HepG2 (cell line): ENCODE results near the gene GLRX5. TPM values are rescaled to one million over a fixed set of nuclear protein-coding genes. Genes with fewer than 3 reads are reported as not detected.

ENCODE experiments used
- CC2D1A ChIP-seq: sonication (generic); formaldehyde crosslinking; IDR thresholded peaks from 2 replicates; pipeline ENCODE4 v1.8.1; 2023; ENCODE audit warnings: mild to moderate bottlenecking, missing genetic modification reagents
- CHD2 ChIP-seq: IDR thresholded peaks from 2 replicates; pipeline ENCODE4 v1.6.1; 2011; ENCODE audit warnings: low read depth, low read length, improper control_type of control experiment
- CSRNP1 ChIP-seq: sonication (generic); formaldehyde crosslinking; IDR thresholded peaks from 2 replicates; pipeline ENCODE4 v1.8.1; 2023; ENCODE audit warnings: mild to moderate bottlenecking, missing genetic modification reagents
- DPF2 ChIP-seq: sonication (generic); formaldehyde crosslinking; IDR thresholded peaks from 2 replicates; pipeline ENCODE4 v1.4.0; 2020; ENCODE audit warnings: mild to moderate bottlenecking, low read depth, missing genetic modification reagents, borderline replicate concordance
- FLYWCH1 ChIP-seq: sonication (generic); formaldehyde crosslinking; IDR thresholded peaks from 2 replicates; pipeline ENCODE4 v1.8.1; 2023; ENCODE audit warnings: mild to moderate bottlenecking, missing genetic modification reagents
- GATAD2A ChIP-seq: IDR thresholded peaks from 2 replicates; pipeline ENCODE4 v1.6.1; 2016
- HNRNPL ChIP-seq: fragments of 200-400 bp; formaldehyde crosslinking; IDR thresholded peaks from 2 replicates; pipeline ENCODE4 v1.6.1; 2017; ENCODE audit warnings: mild to moderate bottlenecking, low read depth, low read length
- HOXA7 ChIP-seq: sonication (generic); formaldehyde crosslinking; IDR thresholded peaks from 2 replicates; pipeline ENCODE4 v1.8.1; 2022; ENCODE audit warnings: mild to moderate bottlenecking, missing genetic modification reagents, moderate library complexity
- PAX8 ChIP-seq: sonication (generic); formaldehyde crosslinking; IDR thresholded peaks from 2 replicates; pipeline ENCODE4 v1.8.0; 2022; ENCODE audit warnings: mild to moderate bottlenecking, missing genetic modification reagents, borderline replicate concordance
- PHF21A ChIP-seq: sonication (generic); formaldehyde crosslinking; IDR thresholded peaks from 2 replicates; pipeline ENCODE4 v1.5.0; 2020; ENCODE audit warnings: mild to moderate bottlenecking, missing genetic modification reagents
- SP1 ChIP-seq, 2 experiments: fragments of 450-650 bp in 1 of 2; sonication (generic) in 1 of 2; formaldehyde crosslinking in 1 of 2; IDR thresholded peaks; 2 replicates each; pipeline versions ENCODE4 v1.4.0 to v1.6.1; 2016 to 2020; ENCODE audit warnings: missing genetic modification reagents in 1 of 2
- STAG1 ChIP-seq: sonication (generic); formaldehyde crosslinking; IDR thresholded peaks from 2 replicates; pipeline ENCODE4 v1.4.0; 2020; ENCODE audit warnings: missing genetic modification reagents
- STAT6 ChIP-seq: sonication (generic); formaldehyde crosslinking; IDR thresholded peaks from 2 replicates; pipeline ENCODE4 v1.4.0; 2020; ENCODE audit warnings: missing genetic modification reagents, mild to moderate bottlenecking, borderline replicate concordance
- TGIF2 ChIP-seq: IDR thresholded peaks from 2 replicates; pipeline ENCODE4 v1.6.1; 2016; ENCODE audit warnings: control low read depth, missing compliant biosample characterization
- ZNF207 ChIP-seq: fragments of 450-650 bp; IDR thresholded peaks from 2 replicates; pipeline ENCODE4 v1.6.1; 2016; ENCODE audit warnings: antibody characterized with exemption, borderline replicate concordance
- ZNF460 ChIP-seq: sonication (generic); formaldehyde crosslinking; IDR thresholded peaks from 2 replicates; pipeline ENCODE4 v1.5.1; 2020; ENCODE audit warnings: missing genetic modification reagents, mild to moderate bottlenecking, borderline replicate concordance
- ZNF530 ChIP-seq: sonication (generic); formaldehyde crosslinking; IDR thresholded peaks from 2 replicates; pipeline ENCODE4 v1.5.0; 2020; ENCODE audit warnings: low read depth, mild to moderate bottlenecking, missing genetic modification reagents
- ZNF781 ChIP-seq: sonication (generic); formaldehyde crosslinking; IDR thresholded peaks from 2 replicates; pipeline ENCODE4 v1.5.1; 2020; ENCODE audit warnings: borderline replicate concordance, mild to moderate bottlenecking, missing genetic modification reagents; ENCODE audit errors: not compliant biosample characterization
- ZNF784 ChIP-seq: sonication (generic); formaldehyde crosslinking; IDR thresholded peaks from 2 replicates; pipeline ENCODE4 v1.5.1; 2020; ENCODE audit warnings: missing genetic modification reagents, mild to moderate bottlenecking, borderline replicate concordance
- polyA plus RNA-seq, 8 experiments: library from polyadenylated mRNA; depleted of rRNA in 3 of 8; stranded (reverse) in 7 of 8; unstranded in 1 of 8; fragments of >200 nt; fragmentation: Illumina TruSeq in 4 of 8; extraction: Trizol in 4 of 8; gene quantifications; 2 replicates each; pipeline versions ENCODE4 v1.2.1 to v1.2.3, GENCODE V29; 2011 to 2016; ENCODE audit warnings: low read depth in 4 of 8, missing spikeins in 1 of 8, mixed read lengths in 1 of 8; ENCODE audit not compliant: insufficient read depth in 1 of 8
- total RNA-seq, 5 experiments: library from RNA; depleted of rRNA; stranded (reverse); fragments of >200 nt; fragmentation: Illumina TruSeq; extraction: Trizol; gene quantifications; 2 replicates each; pipeline ENCODE4 v1.2.3, GENCODE V29; 2016; ENCODE audit warnings: low read depth in 1 of 5
- TF ChIP-seq, protein P1 (sequence below): IDR thresholded peaks from 2 replicates; pipeline ENCODE4 v1.6.1; 2016

The GLRX5 gene
- total and polyA plus RNA-seq, 2 of the 13 experiments (the other 11 are each of a cell fraction or from before 2014, with no cell fraction given) = 122 to 146 TPM

GRCh38 chr14:95537298-95538089 lies 2.6 kb downstream of the GLRX5 start (continued):
- TF ChIP-seq STAT6 (CRISPR knock-in tag) (0 out of 2 replicates have a peak, but pooled peaks have one; percentile 36), PAX8 (CRISPR knock-in tag) (no peak), HNRNPL (no peak), CHD2 (no peak), ZNF781 (CRISPR knock-in tag) (no peak), ZNF207 (no peak), GATAD2A (CRISPR knock-in tag) (peak; percentile 98), PHF21A (peak; percentile 93), STAG1 (CRISPR knock-in tag) (peak; percentile 14; the same call in 1 of the 2 replicates), ZNF460 (no peak), DPF2 (CRISPR knock-in tag) (peak; percentile 85), HOXA7 (CRISPR knock-in tag) (no peak), CSRNP1 (CRISPR knock-in tag) (no peak), TGIF2 (CRISPR knock-in tag) (peak; percentile 91), FLYWCH1 (CRISPR knock-in tag) (no peak), ZNF784 (CRISPR knock-in tag) (no peak), SP1 (IDR thresholded peaks at IDR 0.05) (no peak), SP1 (CRISPR knock-in tag; IDR thresholded peaks at IDR 0.05) (0 out of 2 replicates have a peak, but pooled peaks have one; percentile 18), ZNF530 (CRISPR knock-in tag) (no peak), CC2D1A (CRISPR knock-in tag) (no peak)
- TF ChIP-seq, protein P1, sequence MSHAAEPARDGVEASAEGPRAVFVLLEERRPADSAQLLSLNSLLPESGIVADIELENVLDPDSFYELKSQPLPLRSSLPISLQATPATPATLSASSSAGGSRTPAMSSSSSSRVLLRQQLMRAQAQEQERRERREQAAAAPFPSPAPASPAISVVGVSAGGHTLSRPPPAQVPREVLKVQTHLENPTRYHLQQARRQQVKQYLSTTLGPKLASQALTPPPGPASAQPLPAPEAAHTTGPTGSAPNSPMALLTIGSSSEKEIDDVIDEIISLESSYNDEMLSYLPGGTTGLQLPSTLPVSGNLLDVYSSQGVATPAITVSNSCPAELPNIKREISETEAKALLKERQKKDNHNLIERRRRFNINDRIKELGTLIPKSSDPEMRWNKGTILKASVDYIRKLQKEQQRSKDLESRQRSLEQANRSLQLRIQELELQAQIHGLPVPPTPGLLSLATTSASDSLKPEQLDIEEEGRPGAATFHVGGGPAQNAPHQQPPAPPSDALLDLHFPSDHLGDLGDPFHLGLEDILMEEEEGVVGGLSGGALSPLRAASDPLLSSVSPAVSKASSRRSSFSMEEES (CRISPR knock-in tag) = no peak
